GM12878 (cell line): ENCODE measurements around the gene PI4KB. TPM values are rescaled to one million over a fixed set of nuclear protein-coding genes. Genes with fewer than 3 reads are reported as not detected.

Experiments
- BCLAF1 ChIP-seq: fragments of 450-650 bp; IDR thresholded peaks from 2 replicates; pipeline ENCODE4 v1.6.1; 2017; ENCODE audit warnings: antibody characterized with exemption, mild to moderate bottlenecking, moderate library complexity
- CBX5 ChIP-seq: sonication (generic); IDR thresholded peaks from 2 replicates; pipeline ENCODE4 v1.6.1; 2016; ENCODE audit warnings: low read depth, moderate library complexity, mild to moderate bottlenecking, inconsistent platforms
- CEBPZ ChIP-seq: fragments of 150-350 bp; IDR thresholded peaks from 2 replicates; pipeline ENCODE4 v1.6.1; 2016; ENCODE audit warnings: low read depth, low read length
- CHD1 ChIP-seq: IDR thresholded peaks from 2 replicates; pipeline ENCODE4 v1.6.1; 2012; ENCODE audit warnings: low read depth, low read length, improper control_type of control experiment
- ESRRA ChIP-seq: IDR thresholded peaks from 2 replicates; pipeline ENCODE4 v1.6.1; 2012; ENCODE audit warnings: mild to moderate bottlenecking, low read length, improper control_type of control experiment
- IKZF1 ChIP-seq: fragments of 450-650 bp; conservative IDR thresholded peaks from 2 replicates; pipeline ENCODE4 v1.6.1; 2017; ENCODE audit warnings: antibody characterized with exemption, mild to moderate bottlenecking
- MLLT1 ChIP-seq: fragments of 450-650 bp; IDR thresholded peaks from 2 replicates; pipeline ENCODE4 v1.6.1; 2016; ENCODE audit warnings: mild to moderate bottlenecking
- MTA2 ChIP-seq: fragments of 450-650 bp; IDR thresholded peaks from 2 replicates; pipeline ENCODE4 v1.6.1; 2016; ENCODE audit warnings: low read depth, mild to moderate bottlenecking, moderate library complexity
- NFIC ChIP-seq: IDR thresholded peaks from 2 replicates; pipeline ENCODE4 v1.6.1; 2012; ENCODE audit warnings: low read depth, mild to moderate bottlenecking, inconsistent platforms, low read length, moderate library complexity
- NKRF ChIP-seq: fragments of 450-650 bp; conservative IDR thresholded peaks from 2 replicates; pipeline ENCODE4 v1.6.1; 2017; ENCODE audit warnings: mild to moderate bottlenecking, moderate library complexity
- POLR2AphosphoS5 ChIP-seq: IDR thresholded peaks from 2 replicates; pipeline ENCODE4 v1.6.1; 2011; ENCODE audit warnings: mild to moderate bottlenecking, low read length, inconsistent platforms
- RAD51 ChIP-seq: fragments of 450-650 bp; IDR thresholded peaks from 2 replicates; pipeline ENCODE4 v1.6.1; 2016; ENCODE audit warnings: moderate library complexity, mild to moderate bottlenecking, inconsistent platforms
- SIX5 ChIP-seq: IDR thresholded peaks from 2 replicates; pipeline ENCODE4 v1.6.1; 2011; ENCODE audit warnings: mild to moderate bottlenecking, low read depth, low read length, moderate library complexity; ENCODE audit not compliant: severe bottlenecking
- SP1 ChIP-seq: IDR thresholded peaks from one replicate; pipeline ENCODE4 v1.6.1; 2011; ENCODE audit warnings: low read depth, low read length
- TCF3 ChIP-seq: IDR thresholded peaks from 2 replicates; pipeline ENCODE4 v1.6.1; 2012; ENCODE audit warnings: low read depth, mild to moderate bottlenecking, low read length, borderline replicate concordance; ENCODE audit not compliant: insufficient read depth
- ZBTB11 ChIP-seq: fragments of 450-650 bp; formaldehyde crosslinking; IDR thresholded peaks from 2 replicates; pipeline ENCODE4 v1.5.0; 2022; ENCODE audit warnings: mild to moderate bottlenecking, missing genetic modification characterization
- ZNF622 ChIP-seq: fragments of 450-650 bp; IDR thresholded peaks from 2 replicates; pipeline ENCODE4 v1.6.1; 2017; ENCODE audit warnings: mild to moderate bottlenecking, inconsistent platforms
- ZZZ3 ChIP-seq: IDR thresholded peaks from 2 replicates; pipeline ENCODE4 v1.6.1; 2011; ENCODE audit warnings: low read depth; ENCODE audit not compliant: control insufficient read depth, insufficient read length
- polyA plus RNA-seq, 11 experiments: library from polyadenylated mRNA; depleted of rRNA in 4 of 11; unstranded in 6 of 11; stranded (reverse) in 5 of 11; fragments of >200 nt; fragmentation: Nextera tagmentation in 4 of 11; fragmentation: Illumina TruSeq in 1 of 11; extraction: Ambion mirVana in 4 of 11; extraction: Trizol in 1 of 11; gene quantifications; 1 replicate in 1 of 11; 2 replicates in 10 of 11; pipeline versions ENCODE4 v1.2.1 to v1.2.3, GENCODE V29; 2011 to 2016; ENCODE audit warnings: inconsistent platforms in 2 of 11, missing spikeins in 2 of 11, low read depth in 1 of 11
- total RNA-seq, 4 experiments: library from RNA; depleted of rRNA in 3 of 4; stranded (reverse); fragments of >200 nt in 3 of 4; fragmentation: Illumina TruSeq in 1 of 4; extraction: Trizol in 1 of 4; gene quantifications; 2 replicates each; pipeline versions ENCODE4 v1.2.1 to v1.2.3, GENCODE V29; 2013 to 2021

Gene PI4KB
- total and polyA plus RNA-seq, 10 of the 15 experiments (the other 5 are each of a cell fraction or from before 2014, with no cell fraction given), result 3.3 to 88.3 (median 51.7) TPM

- TF ChIP-seq ZBTB11 (CRISPR knock-in tag), result no peak
- TF ChIP-seq NKRF, result no peak
- TF ChIP-seq SP1, result no peak
- TF ChIP-seq SIX5, result no peak
- TF ChIP-seq RAD51, result no peak
- TF ChIP-seq BCLAF1, result no peak
- no peak for TF ChIP-seq CBX5
- no peak; the same call in 1 of the 2 replicates for TF ChIP-seq ESRRA
- TF ChIP-seq NFIC, result peak; percentile 90
- TF ChIP-seq MTA2, result 0 out of 2 replicates have a peak, but pooled peaks have one; percentile 36
- no peak for TF ChIP-seq MLLT1
- no peak for TF ChIP-seq POLR2AphosphoS5
- TF ChIP-seq CEBPZ, result no peak
- TF ChIP-seq ZZZ3, result no peak
- TF ChIP-seq IKZF1, result 0 out of 2 replicates have a peak, but pooled peaks have one; percentile 42
- TF ChIP-seq TCF3, result no peak
- no peak for TF ChIP-seq CHD1
- no peak for TF ChIP-seq ZNF622
Measured at GRCh38 chr1:151277249-151277648, 50.0 kb downstream of the PI4KB start (continued).
